Measurements from ENCODE around the gene TMC5.

GRCh38 chr16:19439483-19439882 is 21.8 kb downstream of the TMC5 start:
- TF ChIP-seq FOXP1 (IDR thresholded peaks at IDR 0.05) (no peak), FOXP1 (CRISPR knock-in tag; IDR thresholded peaks at IDR 0.05) (no peak), NPAS2 (CRISPR knock-in tag; IDR thresholded peaks at IDR 0.05; ENCODE audit: borderline replicate concordance) (no peak)
- TF ChIP-seq, protein P1, sequence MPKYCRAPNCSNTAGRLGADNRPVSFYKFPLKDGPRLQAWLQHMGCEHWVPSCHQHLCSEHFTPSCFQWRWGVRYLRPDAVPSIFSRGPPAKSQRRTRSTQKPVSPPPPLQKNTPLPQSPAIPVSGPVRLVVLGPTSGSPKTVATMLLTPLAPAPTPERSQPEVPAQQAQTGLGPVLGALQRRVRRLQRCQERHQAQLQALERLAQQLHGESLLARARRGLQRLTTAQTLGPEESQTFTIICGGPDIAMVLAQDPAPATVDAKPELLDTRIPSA (CRISPR knock-in tag; IDR thresholded peaks at IDR 0.05; ENCODE audit: borderline replicate concordance): no peak
